GM23338 (cell line): ENCODE results near the gene LRP1B. TPM values are rescaled to one million over a fixed set of nuclear protein-coding genes. Genes with fewer than 3 reads are reported as not detected.

Experiments
- ATAC-seq: fragments of 200-7000 bp; cut with Tn5 transposase; 3 replicates; pipeline ENCODE4 v1.9.1; 2020
- DNase-seq: peaks from one replicate; pipeline ENCODE4 v3.0.0-alpha.2; 2015; ENCODE audit warnings: low spot score
- H2AFZ ChIP-seq: fragments of 200-600 bp; sonication (generic); 2 replicates; pipeline ENCODE4 v1.8.0; 2016; ENCODE audit warnings: antibody characterized with exemption, mild to moderate bottlenecking, moderate library complexity
- H3F3A ChIP-seq: fragments of 200-600 bp; sonication (generic); replicated peaks from 2 replicates; pipeline ENCODE4 v1.8.0; 2017; ENCODE audit warnings: antibody characterized with exemption, mixed run types, low read depth
- H3K27ac ChIP-seq: fragments of 200-600 bp; sonication (generic); 2 replicates; pipeline ENCODE4 v1.6.1; 2016; ENCODE audit warnings: low read depth
- H3K27me3 ChIP-seq: fragments of 200-600 bp; sonication (generic); 2 replicates; pipeline ENCODE4 v1.8.0; 2016; ENCODE audit warnings: mild to moderate bottlenecking, mixed run types, moderate library complexity; ENCODE audit not compliant: insufficient read depth
- H3K36me3 ChIP-seq: fragments of 200-600 bp; sonication (generic); 2 replicates; pipeline ENCODE4 v1.8.0; 2016; ENCODE audit warnings: mild to moderate bottlenecking; ENCODE audit not compliant: insufficient read depth
- H3K4me1 ChIP-seq: fragments of 200-600 bp; sonication (generic); 2 replicates; pipeline ENCODE4 v1.8.0; 2016; ENCODE audit warnings: mild to moderate bottlenecking, moderate library complexity; ENCODE audit not compliant: insufficient read depth
- H3K4me2 ChIP-seq: fragments of 200-600 bp; sonication (generic); 2 replicates; pipeline ENCODE4 v1.7.1; 2017; ENCODE audit warnings: mixed run types
- H3K4me3 ChIP-seq: fragments of 200-600 bp; sonication (generic); 2 replicates; pipeline ENCODE4 v1.6.1; 2016; ENCODE audit warnings: mixed run types
- H3K79me2 ChIP-seq: fragments of 200-600 bp; sonication (generic); replicated peaks from 2 replicates; pipeline ENCODE4 v1.8.0; 2017; ENCODE audit warnings: mild to moderate bottlenecking; ENCODE audit not compliant: insufficient read depth
- H3K9me2 ChIP-seq: fragments of 200-600 bp; sonication (generic); 2 replicates; pipeline ENCODE4 v1.8.0; 2017; ENCODE audit not compliant: insufficient read depth
- H4K20me1 ChIP-seq: fragments of 200-600 bp; sonication (generic); replicated peaks from 2 replicates; pipeline ENCODE4 v1.8.0; 2017; ENCODE audit warnings: mild to moderate bottlenecking; ENCODE audit not compliant: insufficient read depth
- H3K27ac Mint-ChIP-seq: 2 replicates; pipeline ENCODE4 v1.8.0; 2020; ENCODE audit warnings: inconsistent platforms, mild to moderate bottlenecking, moderate library complexity, mixed read lengths
- H3K27me3 Mint-ChIP-seq: 3 replicates; pipeline ENCODE4 v1.8.0; 2022; ENCODE audit warnings: low read depth, mild to moderate bottlenecking, moderate library complexity, mixed read lengths, inconsistent platforms; ENCODE audit not compliant: insufficient read depth, poor library complexity
- H3K36me3 Mint-ChIP-seq: 3 replicates; pipeline ENCODE4 v1.8.0; 2021; ENCODE audit warnings: low read depth, mild to moderate bottlenecking, inconsistent platforms, moderate library complexity, mixed read lengths
- H3K4me1 Mint-ChIP-seq: 3 replicates; pipeline ENCODE4 v1.8.0; 2020; ENCODE audit warnings: mild to moderate bottlenecking, inconsistent platforms, mixed read lengths
- H3K4me3 Mint-ChIP-seq: 3 replicates; pipeline ENCODE4 v1.8.0; 2021; ENCODE audit warnings: moderate library complexity, mild to moderate bottlenecking, inconsistent platforms, mixed read lengths
- H3K9me3 Mint-ChIP-seq: 3 replicates; pipeline ENCODE4 v1.8.0; 2020; ENCODE audit warnings: moderate library complexity, mild to moderate bottlenecking, inconsistent platforms, mixed read lengths
- CTCF ChIP-seq, 2 experiments: fragments of 200-600 bp in 1 of 2; sonication (generic) in 1 of 2; conservative IDR thresholded peaks; 2 replicates each; pipeline versions ENCODE4 v1.5.1 to v1.6.1; 2016 to 2017; ENCODE audit warnings: antibody characterized with exemption in 2 of 2, low read depth in 2 of 2, mild to moderate bottlenecking in 2 of 2, moderate library complexity in 1 of 2
- EZH2 ChIP-seq: fragments of 200-600 bp; sonication (generic); IDR thresholded peaks from one replicate; pipeline ENCODE4 v1.8.0; 2017; ENCODE audit warnings: antibody characterized with exemption, mild to moderate bottlenecking, low read depth; ENCODE audit not compliant: unreplicated experiment
- EZH2phosphoT487 ChIP-seq: fragments of 200-600 bp; sonication (generic); IDR thresholded peaks from one replicate; pipeline ENCODE4 v1.8.1; 2018; ENCODE audit warnings: antibody characterized with exemption; ENCODE audit not compliant: unreplicated experiment
- JUNB ChIP-seq: IDR thresholded peaks from one replicate; pipeline ENCODE4 v1.6.1; 2016; ENCODE audit warnings: antibody characterized with exemption; ENCODE audit not compliant: unreplicated experiment
- NANOG ChIP-seq: IDR thresholded peaks from 2 replicates; pipeline ENCODE4 v1.6.1; 2016; ENCODE audit warnings: antibody characterized with exemption, borderline replicate concordance
- POLR2AphosphoS5 ChIP-seq: IDR thresholded peaks from 2 replicates; pipeline ENCODE4 v1.6.1; 2016; ENCODE audit warnings: antibody characterized with exemption, low read depth
- REST ChIP-seq: IDR thresholded peaks from one replicate; pipeline ENCODE4 v1.6.1; 2018; ENCODE audit warnings: antibody characterized with exemption; ENCODE audit not compliant: unreplicated experiment
- STAT1 ChIP-seq: IDR thresholded peaks from one replicate; pipeline ENCODE4 v1.6.1; 2016; ENCODE audit warnings: antibody characterized with exemption; ENCODE audit not compliant: unreplicated experiment
- ZNF114 ChIP-seq: fragments of 250-450 bp; sonication (Bioruptor Pico); IDR thresholded peaks from 2 replicates; pipeline ENCODE4 v1.5.0; 2020; ENCODE audit warnings: mild to moderate bottlenecking, moderate library complexity
- ZNF331 ChIP-seq: fragments of 250-450 bp; sonication (Bioruptor Pico); IDR thresholded peaks from 2 replicates; pipeline ENCODE4 v1.5.0; 2020; ENCODE audit warnings: low read depth, mild to moderate bottlenecking, moderate library complexity
- ZNF462 ChIP-seq: fragments of 250-450 bp; sonication (Bioruptor Pico); IDR thresholded peaks from 2 replicates; pipeline ENCODE4 v1.5.0; 2020; ENCODE audit warnings: mild to moderate bottlenecking, moderate library complexity
- polyA plus RNA-seq: library from polyadenylated mRNA; unstranded; fragments of >200 nt; fragmentation: Nextera tagmentation; extraction: Ambion mirVana; gene quantifications from 2 replicates; pipeline ENCODE4 v1.2.1, GENCODE V29; 2016
- total RNA-seq: library from RNA; depleted of rRNA; stranded (reverse); fragments of >200 nt; shearing (Covaris generic); gene quantifications from 2 replicates; pipeline ENCODE4 v1.2.3, GENCODE V29; 2014

Gene LRP1B
- total and polyA plus RNA-seq, 2 experiments from 2014 or later: 0.15 to 0.97 TPM

GRCh38 chr2:141814150-141814549, 316.7 kb downstream of the LRP1B start:
- Histone ChIP-seq H3K4me3 (no peak overlapping the region), H3K4me1 (no peaks in the 10 kb centered on the region), H3K27ac (no peak overlapping the region), H3F3A (no peaks in the 10 kb centered on the region), H3K27me3 (no peaks in the 10 kb centered on the region), H2AFZ (no peak overlapping the region), H3K36me3 (0 out of 2 replicates have a peak, but pooled peaks cover 3% of the 10 kb centered on the region), H3K4me2 (no peak overlapping the region), H3K79me2 (no peaks in the 10 kb centered on the region), H4K20me1 (no peaks in the 10 kb centered on the region), H3K9me2 (no peaks in the 10 kb centered on the region)
- ATAC-seq: no peak
- Mint-ChIP-seq H3K4me1 (no peaks in the 10 kb centered on the region; the same call in 1 of the 3 replicates), H3K36me3 (peaks cover 24% of the 10 kb centered on the region), H3K27me3 (peaks cover 4% of the 10 kb centered on the region), H3K4me3 (no peak overlapping the region), H3K9me3 (peaks cover 24% of the 10 kb centered on the region), H3K27ac (no peak overlapping the region)
- DNase-seq: no peak
- no peak for TF ChIP-seq ZNF462 (CRISPR knock-in tag)
- no peak for TF ChIP-seq REST
- TF ChIP-seq ZNF114 (CRISPR knock-in tag): no peak
- TF ChIP-seq EZH2phosphoT487: no peak
- TF ChIP-seq JUNB: no peak
- TF ChIP-seq POLR2AphosphoS5: no peak
- no peak for TF ChIP-seq CTCF (conservative IDR thresholded peaks at IDR 0.05; ENCODE audit: low read depth in 2 of 2)
- TF ChIP-seq STAT1: no peak
- TF ChIP-seq NANOG: no peak
- TF ChIP-seq EZH2: no peak
- TF ChIP-seq ZNF331 (CRISPR knock-in tag): no peak
